SH-SY5Y (cell line): ENCODE results near the gene ANXA4.

ENCODE experiments used
- GATA2 ChIP-seq: IDR thresholded peaks from 2 replicates; pipeline ENCODE4 v1.6.1; 2011; ENCODE audit warnings: mild to moderate bottlenecking, low read depth, low read length
- GATA3 ChIP-seq: IDR thresholded peaks from 2 replicates; pipeline ENCODE4 v1.6.1; 2011; ENCODE audit warnings: low read depth, mild to moderate bottlenecking, low read length, moderate library complexity

GRCh38 chr2:69768789-69769188 lies 26.9 kb downstream of the ANXA4 start:
- TF ChIP-seq GATA3: no peak
- no peak for TF ChIP-seq GATA2
